ENCODE data around the gene FBXO47. TPM values are rescaled to one million over a fixed set of nuclear protein-coding genes. Genes with fewer than 3 reads are reported as not detected.
A peak's percentile ranks its signal among the peaks of the same experiment; 100 is the strongest.

The FBXO47 gene
- total and polyA plus RNA-seq, 11 donors: 0.11 TPM; not detected in 10

- no peak for ATAC-seq
- Histone ChIP-seq H3K36me3 (peaks cover 0 to 75% (median 40%) of the 10 kb centered on the region in 9 donors), H3K27ac (peak overlapping the region in 2 of 12 donors; percentile 46 to 70), H3K4me3 (no peak overlapping the region), H3K27me3 (no peaks in the 10 kb centered on the region), H3K4me1 (peaks cover 7 to 82% (median 54%) of the 10 kb centered on the region in 12 donors), H3K9me3 (no peaks in the 10 kb centered on the region)
- 71 to 87% (median 85%) methylated on average over 9 to 10 of the region's 10 CpGs for WGBS, 4 donors
- TF ChIP-seq POLR2A (IDR thresholded peaks at IDR 0.05): no peak
- no peak for TF ChIP-seq CTCF (IDR thresholded peaks at IDR 0.05)
- intact Hi-C loops (cut with DNase I): no loop called here
- peak in 1 of 5 donors; percentile 2 for DNase-seq
Measured at GRCh38 chr17:38911081-38911730, 56.0 kb downstream of the FBXO47 start.

- H3K4me1 ChIP-seq: peaks cover 7 to 90% (median 56%) of the 10 kb centered on the region in 12 donors
- no peak for ATAC-seq
- H3K9me3 ChIP-seq: no peaks in the 10 kb centered on the region
- 78 to 93% (median 81%) methylated on average over 5 of the region's 5 CpGs for WGBS, 4 donors
- H3K36me3 ChIP-seq: peaks cover 0 to 71% (median 37%) of the 10 kb centered on the region in 9 donors
- H3K4me3 ChIP-seq: no peak overlapping the region
- no peak overlapping the region for H3K27ac ChIP-seq
- no peak for DNase-seq
- no peaks in the 10 kb centered on the region for H3K27me3 ChIP-seq
- TF ChIP-seq CTCF (IDR thresholded peaks at IDR 0.05) (no peak), POLR2A (IDR thresholded peaks at IDR 0.05) (no peak)
- intact Hi-C loops (cut with DNase I): no loop called here
Measured at GRCh38 chr17:38910325-38910724, 56.9 kb downstream of the FBXO47 start.

GRCh38 chr17:38908676-38909181 lies 58.5 kb downstream of the FBXO47 start:
- no peak for TF ChIP-seq CTCF (IDR thresholded peaks at IDR 0.05)
- TF ChIP-seq POLR2A (IDR thresholded peaks at IDR 0.05): no peak
- DNase-seq: no peak
- Histone ChIP-seq H3K9me3 (no peaks in the 10 kb centered on the region), H3K36me3 (peaks cover 0 to 71% (median 38%) of the 10 kb centered on the region in 9 donors), H3K27ac (peak overlapping the region in 11 of 12 donors; percentile 9 to 76 (median 57)), H3K4me3 (no peak overlapping the region), H3K27me3 (no peaks in the 10 kb centered on the region), H3K4me1 (peaks cover 7 to 84% (median 52%) of the 10 kb centered on the region in 12 donors)
- ATAC-seq: peak in 3 of 4 donors; percentile 20 to 44 (median 43)
- intact Hi-C loops (cut with DNase I): loop anchor here in 3 of 10 donors (5.0 kb wide), 1 partner anchor 36 kb away; the partner anchor contains the start of gene LASP1 (in 3 of the 3)
- 27 to 48% (median 42%) methylated on average over 6 to 8 of the region's 8 CpGs for WGBS, 4 donors

- Histone ChIP-seq H3K27me3 (no peaks in the 10 kb centered on the region), H3K4me3 (no peak overlapping the region), H3K27ac (peak overlapping the region in 11 of 12 donors; percentile 9 to 76 (median 57)), H3K36me3 (peaks cover 0 to 71% (median 40%) of the 10 kb centered on the region in 9 donors), H3K4me1 (peaks cover 7 to 82% (median 48%) of the 10 kb centered on the region in 12 donors), H3K9me3 (no peaks in the 10 kb centered on the region)
- intact Hi-C loops (cut with DNase I): loop anchor here in 3 of 10 donors (5.0 kb wide), 1 partner anchor 36 kb away; the partner anchor contains the start of gene LASP1 (in 3 of the 3)
- no peak for DNase-seq
- WGBS, 4 donors: 59 to 69% (median 64%) methylated on average over 8 to 15 of the region's 15 CpGs
- peak in 2 of 4 donors; percentile 5 to 8 for ATAC-seq
- TF ChIP-seq POLR2A (IDR thresholded peaks at IDR 0.05): no peak
- no peak for TF ChIP-seq CTCF (IDR thresholded peaks at IDR 0.05)
Measured at GRCh38 chr17:38907930-38908675, 59.1 kb downstream of the FBXO47 start.
